HepG2 (cell line): ENCODE data around the gene ZNF562. TPM values are rescaled to one million over a fixed set of nuclear protein-coding genes. Genes with fewer than 3 reads are reported as not detected.

Experiments
- FOXC1 ChIP-seq: sonication (generic); formaldehyde crosslinking; IDR thresholded peaks from 2 replicates; pipeline ENCODE4 v1.8.0; 2022; ENCODE audit warnings: mild to moderate bottlenecking, missing genetic modification reagents, borderline replicate concordance
- HMGA1 ChIP-seq: sonication (generic); formaldehyde crosslinking; conservative IDR thresholded peaks from 2 replicates; pipeline ENCODE4 v1.4.0; 2020; ENCODE audit warnings: missing genetic modification reagents
- NPAS2 ChIP-seq: sonication (generic); formaldehyde crosslinking; IDR thresholded peaks from 2 replicates; pipeline ENCODE4 v1.8.0; 2022; ENCODE audit warnings: mild to moderate bottlenecking, missing genetic modification reagents, borderline replicate concordance
- RARA ChIP-seq: IDR thresholded peaks from 2 replicates; pipeline ENCODE4 v1.6.1; 2016; ENCODE audit warnings: missing genetic modification reagents, missing compliant biosample characterization
- SMARCC2 ChIP-seq: fragments of 450-650 bp; IDR thresholded peaks from 2 replicates; pipeline ENCODE4 v1.6.1; 2017; ENCODE audit warnings: antibody characterized with exemption, mild to moderate bottlenecking
- SMYD3 ChIP-seq: sonication (generic); formaldehyde crosslinking; IDR thresholded peaks from 2 replicates; pipeline ENCODE4 v1.8.1; 2023; ENCODE audit warnings: mild to moderate bottlenecking, missing genetic modification reagents
- SP5 ChIP-seq: IDR thresholded peaks from 2 replicates; pipeline ENCODE4 v1.6.1; 2016; ENCODE audit warnings: low read depth, borderline replicate concordance
- SPEN ChIP-seq: sonication (generic); formaldehyde crosslinking; IDR thresholded peaks from 2 replicates; pipeline ENCODE4 v1.5.1; 2020; ENCODE audit warnings: low read depth, mild to moderate bottlenecking, missing genetic modification reagents
- TAF1 ChIP-seq: sonication (generic); formaldehyde crosslinking; IDR thresholded peaks from 2 replicates; pipeline ENCODE4 v1.4.0; 2020; ENCODE audit warnings: missing genetic modification reagents
- ZC3H4 ChIP-seq: sonication (generic); formaldehyde crosslinking; IDR thresholded peaks from 2 replicates; pipeline ENCODE4 v1.4.0; 2020; ENCODE audit warnings: missing genetic modification reagents, borderline replicate concordance
- ZFYVE20 ChIP-seq: sonication (generic); formaldehyde crosslinking; IDR thresholded peaks from 2 replicates; pipeline ENCODE4 v1.8.0; 2023; ENCODE audit warnings: low read depth, mild to moderate bottlenecking, moderate library complexity, missing genetic modification reagents, borderline replicate concordance
- ZMYM4 ChIP-seq: sonication (generic); formaldehyde crosslinking; IDR thresholded peaks from 2 replicates; pipeline ENCODE4 v1.8.1; 2023; ENCODE audit warnings: mild to moderate bottlenecking, missing genetic modification reagents
- ZNF136 ChIP-seq: sonication (generic); formaldehyde crosslinking; IDR thresholded peaks from 2 replicates; pipeline ENCODE4 v1.8.1; 2022; ENCODE audit warnings: low read depth, mild to moderate bottlenecking, moderate library complexity, missing genetic modification reagents
- ZNF335 ChIP-seq: sonication (generic); formaldehyde crosslinking; IDR thresholded peaks from 2 replicates; pipeline ENCODE4 v1.4.0; 2020; ENCODE audit warnings: missing genetic modification reagents
- ZNF367 ChIP-seq: sonication (generic); formaldehyde crosslinking; IDR thresholded peaks from 2 replicates; pipeline ENCODE4 v1.4.0; 2020; ENCODE audit warnings: missing genetic modification reagents, borderline replicate concordance
- ZNF446 ChIP-seq: sonication (generic); formaldehyde crosslinking; IDR thresholded peaks from 2 replicates; pipeline ENCODE4 v1.5.0; 2020; ENCODE audit warnings: mild to moderate bottlenecking, missing genetic modification reagents
- ZNF746 ChIP-seq: sonication (generic); formaldehyde crosslinking; IDR thresholded peaks from 2 replicates; pipeline ENCODE4 v1.8.0; 2022; ENCODE audit warnings: mild to moderate bottlenecking, missing genetic modification reagents
- ZNF878 ChIP-seq: sonication (generic); formaldehyde crosslinking; IDR thresholded peaks from 2 replicates; pipeline ENCODE4 v1.8.1; 2023; ENCODE audit warnings: mild to moderate bottlenecking, missing genetic modification reagents, moderate library complexity
- ZSCAN20 ChIP-seq: sonication (generic); formaldehyde crosslinking; IDR thresholded peaks from 2 replicates; pipeline ENCODE4 v1.4.0; 2020; ENCODE audit warnings: missing genetic modification reagents, mild to moderate bottlenecking, borderline replicate concordance
- polyA plus RNA-seq, 8 experiments: library from polyadenylated mRNA; depleted of rRNA in 3 of 8; stranded (reverse) in 7 of 8; unstranded in 1 of 8; fragments of >200 nt; fragmentation: Illumina TruSeq in 4 of 8; extraction: Trizol in 4 of 8; gene quantifications; 2 replicates each; pipeline versions ENCODE4 v1.2.1 to v1.2.3, GENCODE V29; 2011 to 2016; ENCODE audit warnings: low read depth in 4 of 8, missing spikeins in 1 of 8, mixed read lengths in 1 of 8; ENCODE audit not compliant: insufficient read depth in 1 of 8
- total RNA-seq, 5 experiments: library from RNA; depleted of rRNA; stranded (reverse); fragments of >200 nt; fragmentation: Illumina TruSeq; extraction: Trizol; gene quantifications; 2 replicates each; pipeline ENCODE4 v1.2.3, GENCODE V29; 2016; ENCODE audit warnings: low read depth in 1 of 5
- TF ChIP-seq, protein P1 (sequence below): sonication (generic); formaldehyde crosslinking; IDR thresholded peaks from 2 replicates; pipeline ENCODE4 v1.8.1; 2023; ENCODE audit warnings: mild to moderate bottlenecking, missing genetic modification reagents
- TF ChIP-seq, protein P2 (sequence below): sonication (generic); formaldehyde crosslinking; IDR thresholded peaks from 2 replicates; pipeline ENCODE4 v1.5.0; 2020; ENCODE audit warnings: missing genetic modification reagents
- TF ChIP-seq, protein P3 (sequence below): sonication (generic); formaldehyde crosslinking; IDR thresholded peaks from 2 replicates; pipeline ENCODE4 v1.5.0; 2020; ENCODE audit warnings: missing genetic modification reagents
- TF ChIP-seq, protein P4 (sequence below): IDR thresholded peaks from 2 replicates; pipeline ENCODE4 v1.6.1; 2016
- TF ChIP-seq, protein P5 (sequence below): sonication (generic); formaldehyde crosslinking; IDR thresholded peaks from 2 replicates; pipeline ENCODE4 v1.4.0; 2020; ENCODE audit warnings: missing genetic modification reagents, mild to moderate bottlenecking, borderline replicate concordance

Gene ZNF562
- total and polyA plus RNA-seq, 2 of the 13 experiments (the other 11 are each of a cell fraction or from before 2014, with no cell fraction given): 13.1 to 32.7 TPM

DNA sequence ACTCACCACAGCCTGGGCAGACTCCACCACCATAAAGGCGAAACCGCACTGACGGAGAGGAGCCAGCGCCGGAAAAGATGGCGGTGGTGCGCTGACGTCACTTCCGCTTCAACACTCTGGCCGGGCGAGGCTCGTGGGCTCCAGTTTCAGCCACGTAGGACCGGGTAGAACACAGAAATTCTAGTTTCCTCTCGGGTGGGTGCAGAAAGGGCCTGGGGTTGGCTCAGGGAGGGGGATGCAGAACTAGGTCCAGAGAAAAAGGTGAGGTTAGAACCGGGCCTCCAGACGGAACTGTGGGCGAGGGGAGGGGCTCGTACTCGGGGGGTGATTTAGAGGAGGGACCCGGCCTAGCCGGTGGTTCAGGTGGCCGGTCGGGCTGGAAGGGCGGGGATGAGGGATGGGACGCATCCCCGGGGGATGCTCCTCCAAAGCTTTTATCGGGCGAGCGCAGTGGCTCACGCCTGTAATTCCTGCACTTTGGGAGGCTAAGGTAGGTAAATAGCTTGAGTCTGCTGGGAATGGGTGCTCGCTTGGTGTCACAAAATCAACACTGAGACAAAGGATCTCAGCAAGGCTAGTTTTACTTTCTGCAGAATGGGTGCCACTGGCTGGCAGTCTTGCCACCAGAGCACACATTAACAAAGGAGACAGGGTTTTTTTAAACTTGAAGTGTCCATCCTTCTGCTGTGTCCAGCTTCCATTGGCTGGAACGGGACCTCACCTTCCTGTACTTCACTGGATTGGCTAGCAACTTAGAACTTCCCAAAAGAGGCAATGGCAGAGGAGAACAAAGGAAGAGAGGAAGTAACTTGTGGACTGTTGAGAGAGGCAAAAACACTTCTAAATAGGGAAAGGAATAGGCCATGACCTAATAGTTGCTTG, 53.5 kb downstream of the ZNF562 start, which contains the start of gene ZNF561 (continued):
- TF ChIP-seq ZNF335 (CRISPR knock-in tag) (peak; percentile 64; the same call in 1 of the 2 replicates), SP5 (CRISPR knock-in tag) (no peak), FOXC1 (CRISPR knock-in tag) (no peak; the same call in 1 of the 2 replicates), ZC3H4 (no peak; the same call in 1 of the 2 replicates), ZFYVE20 (CRISPR knock-in tag) (no peak), SMARCC2 (no peak), ZNF878 (CRISPR knock-in tag) (no peak), ZNF746 (no peak), TAF1 (CRISPR knock-in tag) (peak; percentile 86), SPEN (CRISPR knock-in tag) (peak; percentile 94), SMYD3 (CRISPR knock-in tag) (no peak), ZNF446 (CRISPR knock-in tag) (no peak), ZSCAN20 (CRISPR knock-in tag) (peak; percentile 85; the same call in 1 of the 2 replicates), NPAS2 (CRISPR knock-in tag) (no peak), ZMYM4 (peak; percentile 37; the same call in 1 of the 2 replicates), RARA (CRISPR knock-in tag) (no peak), HMGA1 (no peak), ZNF367 (CRISPR knock-in tag) (no peak), ZNF136 (no peak; the same call in 1 of the 2 replicates)
- TF ChIP-seq, protein P1, sequence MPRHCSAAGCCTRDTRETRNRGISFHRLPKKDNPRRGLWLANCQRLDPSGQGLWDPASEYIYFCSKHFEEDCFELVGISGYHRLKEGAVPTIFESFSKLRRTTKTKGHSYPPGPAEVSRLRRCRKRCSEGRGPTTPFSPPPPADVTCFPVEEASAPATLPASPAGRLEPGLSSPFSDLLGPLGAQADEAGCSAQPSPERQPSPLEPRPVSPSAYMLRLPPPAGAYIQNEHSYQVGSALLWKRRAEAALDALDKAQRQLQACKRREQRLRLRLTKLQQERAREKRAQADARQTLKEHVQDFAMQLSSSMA (CRISPR knock-in tag): no peak
- TF ChIP-seq, protein P2, sequence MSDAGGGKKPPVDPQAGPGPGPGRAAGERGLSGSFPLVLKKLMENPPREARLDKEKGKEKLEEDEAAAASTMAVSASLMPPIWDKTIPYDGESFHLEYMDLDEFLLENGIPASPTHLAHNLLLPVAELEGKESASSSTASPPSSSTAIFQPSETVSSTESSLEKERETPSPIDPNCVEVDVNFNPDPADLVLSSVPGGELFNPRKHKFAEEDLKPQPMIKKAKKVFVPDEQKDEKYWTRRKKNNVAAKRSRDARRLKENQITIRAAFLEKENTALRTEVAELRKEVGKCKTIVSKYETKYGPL (CRISPR knock-in tag): 0 out of 2 replicates have a peak, but pooled peaks have one; percentile 7
- TF ChIP-seq, protein P3, sequence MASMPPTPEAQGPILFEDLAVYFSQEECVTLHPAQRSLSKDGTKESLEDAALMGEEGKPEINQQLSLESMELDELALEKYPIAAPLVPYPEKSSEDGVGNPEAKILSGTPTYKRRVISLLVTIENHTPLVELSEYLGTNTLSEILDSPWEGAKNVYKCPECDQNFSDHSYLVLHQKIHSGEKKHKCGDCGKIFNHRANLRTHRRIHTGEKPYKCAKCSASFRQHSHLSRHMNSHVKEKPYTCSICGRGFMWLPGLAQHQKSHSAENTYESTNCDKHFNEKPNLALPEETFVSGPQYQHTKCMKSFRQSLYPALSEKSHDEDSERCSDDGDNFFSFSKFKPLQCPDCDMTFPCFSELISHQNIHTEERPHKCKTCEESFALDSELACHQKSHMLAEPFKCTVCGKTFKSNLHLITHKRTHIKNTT: no peak
- TF ChIP-seq, protein P4, sequence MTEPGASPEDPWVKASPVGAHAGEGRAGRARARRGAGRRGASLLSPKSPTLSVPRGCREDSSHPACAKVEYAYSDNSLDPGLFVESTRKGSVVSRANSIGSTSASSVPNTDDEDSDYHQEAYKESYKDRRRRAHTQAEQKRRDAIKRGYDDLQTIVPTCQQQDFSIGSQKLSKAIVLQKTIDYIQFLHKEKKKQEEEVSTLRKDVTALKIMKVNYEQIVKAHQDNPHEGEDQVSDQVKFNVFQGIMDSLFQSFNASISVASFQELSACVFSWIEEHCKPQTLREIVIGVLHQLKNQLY (CRISPR knock-in tag): no peak
- TF ChIP-seq, protein P5, sequence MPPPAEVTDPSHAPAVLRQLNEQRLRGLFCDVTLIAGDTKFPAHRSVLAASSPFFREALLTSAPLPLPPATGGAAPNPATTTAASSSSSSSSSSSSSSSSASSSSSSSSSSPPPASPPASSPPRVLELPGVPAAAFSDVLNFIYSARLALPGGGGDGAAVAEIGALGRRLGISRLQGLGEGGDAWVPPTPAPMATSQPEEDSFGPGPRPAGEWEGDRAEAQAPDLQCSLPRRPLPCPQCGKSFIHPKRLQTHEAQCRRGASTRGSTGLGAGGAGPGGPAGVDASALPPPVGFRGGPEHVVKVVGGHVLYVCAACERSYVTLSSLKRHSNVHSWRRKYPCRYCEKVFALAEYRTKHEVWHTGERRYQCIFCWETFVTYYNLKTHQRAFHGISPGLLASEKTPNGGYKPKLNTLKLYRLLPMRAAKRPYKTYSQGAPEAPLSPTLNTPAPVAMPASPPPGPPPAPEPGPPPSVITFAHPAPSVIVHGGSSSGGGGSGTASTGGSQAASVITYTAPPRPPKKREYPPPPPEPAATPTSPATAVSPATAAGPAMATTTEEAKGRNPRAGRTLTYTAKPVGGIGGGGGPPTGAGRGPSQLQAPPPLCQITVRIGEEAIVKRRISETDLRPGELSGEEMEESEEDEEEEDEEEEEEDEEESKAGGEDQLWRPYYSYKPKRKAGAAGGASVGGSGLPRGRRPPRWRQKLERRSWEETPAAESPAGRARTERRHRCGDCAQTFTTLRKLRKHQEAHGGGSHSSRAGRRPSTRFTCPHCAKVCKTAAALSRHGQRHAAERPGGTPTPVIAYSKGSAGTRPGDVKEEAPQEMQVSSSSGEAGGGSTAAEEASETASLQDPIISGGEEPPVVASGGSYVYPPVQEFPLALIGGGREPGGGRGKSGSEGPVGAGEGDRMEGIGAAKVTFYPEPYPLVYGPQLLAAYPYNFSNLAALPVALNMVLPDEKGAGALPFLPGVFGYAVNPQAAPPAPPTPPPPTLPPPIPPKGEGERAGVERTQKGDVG (CRISPR knock-in tag): no peak
